Endothelial cell (in vitro differentiated cells): ENCODE results near the gene SURF2. TPM values are rescaled to one million over a fixed set of nuclear protein-coding genes. Genes with fewer than 3 reads are reported as not detected.

Source experiments
- DNase-seq: peaks from one replicate; pipeline ENCODE4 v3.0.0; 2021; ENCODE audit warnings: low spot score
- H3K27ac Mint-ChIP-seq: one replicate; pipeline ENCODE4 v1.8.0; 2021; ENCODE audit warnings: mixed read lengths, inconsistent platforms; ENCODE audit not compliant: unreplicated experiment
- H3K27me3 Mint-ChIP-seq: one replicate; pipeline ENCODE4 v1.8.0; 2021; ENCODE audit warnings: mild to moderate bottlenecking, moderate library complexity, mixed read lengths, inconsistent platforms; ENCODE audit not compliant: unreplicated experiment
- H3K36me3 Mint-ChIP-seq: one replicate; pipeline ENCODE4 v1.8.0; 2021; ENCODE audit warnings: mild to moderate bottlenecking, low read depth, mixed read lengths, inconsistent platforms; ENCODE audit not compliant: unreplicated experiment
- H3K4me1 Mint-ChIP-seq: one replicate; pipeline ENCODE4 v1.8.0; 2021; ENCODE audit warnings: mild to moderate bottlenecking, mixed read lengths, inconsistent platforms; ENCODE audit not compliant: unreplicated experiment
- H3K4me3 Mint-ChIP-seq: one replicate; pipeline ENCODE4 v1.8.0; 2021; ENCODE audit warnings: mild to moderate bottlenecking, mixed read lengths, inconsistent platforms; ENCODE audit not compliant: unreplicated experiment
- H3K9me3 Mint-ChIP-seq: one replicate; pipeline ENCODE4 v1.8.0; 2021; ENCODE audit warnings: mixed read lengths, inconsistent platforms; ENCODE audit not compliant: unreplicated experiment
- CTCF ChIP-seq: fragments of 200-600 bp; sonication (generic); IDR thresholded peaks from one replicate; pipeline ENCODE4 v1.5.0; 2021; ENCODE audit warnings: antibody characterized with exemption; ENCODE audit not compliant: unreplicated experiment
- total RNA-seq: library from RNA; stranded (reverse); fragmentation: NEBNext Ultra II Directional; extraction: Animal tissue kit (Norgen Biotek cat#: 25700); gene quantifications from one replicate; pipeline ENCODE4 v1.2.1, GENCODE V29; 2021; ENCODE audit not compliant: unreplicated experiment

SURF2 gene
- total RNA-seq, 1 donor from 2014 or later = 11.9 TPM

- DNase-seq = no peak
- H3K4me1 Mint-ChIP-seq = no peaks in the 10 kb centered on the region
- peaks cover 8% of the 10 kb centered on the region for H3K36me3 Mint-ChIP-seq
- no peak overlapping the region for H3K4me3 Mint-ChIP-seq
- H3K27me3 Mint-ChIP-seq = peaks cover 10% of the 10 kb centered on the region
- H3K27ac Mint-ChIP-seq = no peak overlapping the region
- H3K9me3 Mint-ChIP-seq = no peaks in the 10 kb centered on the region
- no peak for TF ChIP-seq CTCF
Measured at GRCh38 chr9:133400292-133400691, 43.9 kb downstream of the SURF2 start.

DNA sequence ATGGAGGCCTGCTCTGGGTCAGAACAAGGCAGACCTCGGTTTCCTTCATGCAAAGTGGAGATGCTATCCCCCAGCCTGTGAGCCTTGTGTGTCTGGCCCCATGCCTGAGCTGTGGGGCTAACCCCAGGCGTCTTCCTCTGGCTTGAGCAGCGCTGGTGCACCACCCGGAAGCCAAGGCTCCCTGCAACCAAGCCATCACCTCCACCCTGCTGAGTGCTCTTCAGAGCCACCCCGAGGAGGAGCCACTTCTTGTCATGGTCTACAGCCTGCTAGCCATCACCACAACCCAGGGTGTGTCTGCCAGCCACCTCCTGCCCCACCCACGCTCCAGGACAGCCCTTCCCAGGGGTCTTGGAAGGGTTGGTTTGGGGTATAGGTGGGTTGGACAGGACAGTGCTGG, 45.2 kb downstream of the SURF2 start:
- no peaks in the 10 kb centered on the region for H3K9me3 Mint-ChIP-seq
- no peak overlapping the region for H3K4me3 Mint-ChIP-seq
- H3K27me3 Mint-ChIP-seq = peaks cover 7% of the 10 kb centered on the region
- H3K4me1 Mint-ChIP-seq = no peaks in the 10 kb centered on the region
- DNase-seq = no peak
- no peak overlapping the region for H3K27ac Mint-ChIP-seq
- H3K36me3 Mint-ChIP-seq = peaks cover 20% of the 10 kb centered on the region
- no peak for TF ChIP-seq CTCF

GRCh38 chr9:133402689-133403088, 46.3 kb downstream of the SURF2 start:
- Mint-ChIP-seq H3K9me3 (no peaks in the 10 kb centered on the region), H3K27me3 (peaks cover 7% of the 10 kb centered on the region), H3K36me3 (peaks cover 25% of the 10 kb centered on the region), H3K4me3 (no peak overlapping the region), H3K27ac (no peak overlapping the region), H3K4me1 (no peaks in the 10 kb centered on the region)
- no peak for DNase-seq
- no peak for TF ChIP-seq CTCF

DNA sequence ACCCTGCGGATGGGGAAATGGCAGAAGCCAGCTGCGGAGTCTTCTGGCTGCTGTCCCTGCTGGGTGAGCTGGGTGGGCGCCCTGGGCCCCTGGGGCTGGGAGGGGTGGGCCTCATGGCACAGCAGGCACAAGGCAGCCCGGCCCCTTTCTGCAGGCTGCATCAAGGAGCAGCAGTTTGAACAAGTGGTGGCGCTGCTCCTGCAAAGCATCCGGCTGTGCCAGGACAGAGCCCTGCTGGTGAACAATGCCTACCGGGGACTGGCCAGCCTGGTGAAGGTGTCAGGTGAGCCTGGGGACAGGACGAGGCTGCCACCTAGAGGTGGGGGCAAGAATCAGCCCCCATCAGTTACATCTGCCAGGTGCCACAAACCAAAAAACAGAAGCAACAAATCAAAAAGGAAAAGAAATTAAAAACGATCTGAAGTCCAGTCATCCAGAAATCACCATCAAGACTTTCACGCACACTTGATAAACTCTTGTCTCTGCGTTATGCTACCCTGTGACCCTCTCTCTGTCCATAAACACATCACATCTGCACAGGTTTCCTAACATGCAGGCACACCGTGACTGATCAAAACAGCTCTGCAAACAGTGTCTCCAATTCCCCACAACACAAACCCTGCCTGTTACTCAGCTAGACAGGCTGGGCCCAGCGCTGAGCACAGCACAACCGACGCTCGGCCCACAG, 47.6 kb downstream of the SURF2 start:
- peak overlapping the region; percentile 31 for H3K4me3 Mint-ChIP-seq
- no peaks in the 10 kb centered on the region for H3K4me1 Mint-ChIP-seq
- H3K27me3 Mint-ChIP-seq = peaks cover 7% of the 10 kb centered on the region
- H3K9me3 Mint-ChIP-seq = no peaks in the 10 kb centered on the region
- TF ChIP-seq CTCF = peak; percentile 49
- H3K36me3 Mint-ChIP-seq = peaks cover 25% of the 10 kb centered on the region
- DNase-seq = peak; percentile 25
- peak overlapping the region; percentile 68 for H3K27ac Mint-ChIP-seq

GRCh38 chr9:133404454-133405002, 48.2 kb downstream of the SURF2 start:
- Mint-ChIP-seq H3K27me3 (peaks cover 7% of the 10 kb centered on the region), H3K36me3 (peaks cover 25% of the 10 kb centered on the region), H3K9me3 (no peaks in the 10 kb centered on the region), H3K27ac (no peak overlapping the region), H3K4me3 (no peak overlapping the region), H3K4me1 (no peaks in the 10 kb centered on the region)
- no peak for DNase-seq
- no peak for TF ChIP-seq CTCF
